Astrocyte (in vitro differentiated cells and primary cell): ENCODE measurements around the gene PTGER2. TPM values are rescaled to one million over a fixed set of nuclear protein-coding genes. Genes with fewer than 3 reads are reported as not detected.
A peak's percentile ranks its signal among the peaks of the same experiment; 100 is the strongest.

Experiments used
- DNase-seq: peaks from one replicate; pipeline ENCODE4 v3.0.0-alpha.2; 2010; ENCODE audit warnings: low read depth
- FAIRE-seq: peaks from 2 replicates; lab custom pipeline; 2011; peaks lifted over from hg19 to GRCh38; lab: Jason Lieb, UNC
- H2AFZ ChIP-seq: 2 replicates; pipeline ENCODE4 v1.6.0; 2012; ENCODE audit warnings: low read depth, low read length, inconsistent platforms
- H3K27ac ChIP-seq: 2 replicates; pipeline ENCODE4 v1.5.1; 2011; ENCODE audit warnings: low read depth, low read length, inconsistent platforms
- H3K27me3 ChIP-seq: 2 replicates; pipeline ENCODE4 v1.6.0; 2011; ENCODE audit warnings: low read length, inconsistent platforms; ENCODE audit not compliant: insufficient read depth
- H3K36me3 ChIP-seq: 2 replicates; pipeline ENCODE4 v1.5.1; 2011; ENCODE audit warnings: low read length, inconsistent platforms; ENCODE audit not compliant: insufficient read depth
- H3K4me1 ChIP-seq: 2 replicates; pipeline ENCODE4 v1.5.1; 2011; ENCODE audit warnings: low read length, inconsistent platforms; ENCODE audit not compliant: insufficient read depth
- H3K4me2 ChIP-seq: 2 replicates; pipeline ENCODE4 v1.6.0; 2012; ENCODE audit warnings: low read length, inconsistent platforms
- H3K4me3 ChIP-seq: 2 replicates; pipeline ENCODE4 v1.5.1; 2011; ENCODE audit warnings: low read depth, mild to moderate bottlenecking, low read length, inconsistent platforms; ENCODE audit not compliant: insufficient read depth
- H3K79me2 ChIP-seq: 2 replicates; pipeline ENCODE4 v1.6.0; 2012; ENCODE audit warnings: mild to moderate bottlenecking, low read length, inconsistent platforms; ENCODE audit not compliant: insufficient read depth
- H3K9ac ChIP-seq: 2 replicates; pipeline ENCODE4 v1.6.0; 2012; ENCODE audit warnings: mild to moderate bottlenecking, low read length, inconsistent platforms
- H3K9me3 ChIP-seq: 2 replicates; pipeline ENCODE4 v1.5.1; 2012; ENCODE audit warnings: low read depth, mild to moderate bottlenecking, low read length, inconsistent platforms; ENCODE audit not compliant: insufficient read depth
- H4K20me1 ChIP-seq: 2 replicates; pipeline ENCODE4 v1.6.0; 2012; ENCODE audit warnings: low read length, inconsistent platforms; ENCODE audit not compliant: insufficient read depth
- H3K27ac Mint-ChIP-seq: one replicate; pipeline ENCODE4 v1.8.0; 2021; ENCODE audit warnings: mild to moderate bottlenecking, mixed read lengths; ENCODE audit not compliant: unreplicated experiment
- H3K27me3 Mint-ChIP-seq: one replicate; pipeline ENCODE4 v1.8.0; 2021; ENCODE audit warnings: low read depth, mixed read lengths; ENCODE audit not compliant: unreplicated experiment
- H3K36me3 Mint-ChIP-seq: one replicate; pipeline ENCODE4 v1.8.0; 2021; ENCODE audit warnings: low read depth, mixed read lengths; ENCODE audit not compliant: unreplicated experiment
- H3K4me1 Mint-ChIP-seq: one replicate; pipeline ENCODE4 v1.8.0; 2021; ENCODE audit warnings: low read depth, mixed read lengths; ENCODE audit not compliant: unreplicated experiment
- H3K4me3 Mint-ChIP-seq: one replicate; pipeline ENCODE4 v1.8.0; 2021; ENCODE audit warnings: mild to moderate bottlenecking, moderate library complexity, mixed read lengths; ENCODE audit not compliant: unreplicated experiment
- H3K9me3 Mint-ChIP-seq: one replicate; pipeline ENCODE4 v1.8.0; 2021; ENCODE audit warnings: mild to moderate bottlenecking, mixed read lengths; ENCODE audit not compliant: unreplicated experiment
- EZH2 ChIP-seq: IDR thresholded peaks from 2 replicates; pipeline ENCODE4 v1.6.1; 2012; ENCODE audit warnings: mild to moderate bottlenecking, low read length, inconsistent platforms; ENCODE audit not compliant: insufficient read depth
- total RNA-seq: library from RNA; stranded (reverse); gene quantifications from 2 replicates; pipeline ENCODE4 v1.2.1, GENCODE V29; 2021
- TF ChIP-seq, protein P1 (sequence below): IDR thresholded peaks from 2 replicates; pipeline ENCODE4 v1.5.1; 2011; ENCODE audit warnings: low read depth, mild to moderate bottlenecking, inconsistent platforms, low read length, moderate library complexity; ENCODE audit not compliant: insufficient read depth

Gene PTGER2
- total RNA-seq, 1 donor from 2014 or later = not detected

DNA sequence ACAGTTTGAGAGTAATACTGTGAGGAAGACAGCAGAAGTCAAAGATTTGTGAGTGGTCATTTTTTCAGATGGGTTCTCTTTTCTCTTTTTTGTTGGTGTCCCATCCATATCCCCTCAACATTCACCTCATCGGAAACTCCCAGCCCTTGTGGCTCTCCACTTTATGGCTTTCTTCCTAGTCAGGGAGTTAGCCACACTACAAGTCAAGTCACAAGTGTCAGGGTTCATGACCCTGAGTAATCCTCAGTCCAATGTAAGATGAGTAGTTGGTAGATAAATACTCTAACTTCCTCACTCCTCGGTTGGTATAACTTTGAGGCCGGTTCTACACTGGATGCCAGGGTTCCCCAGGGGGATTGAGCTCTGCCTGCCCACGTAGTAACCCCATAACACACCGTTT, 41.4 kb downstream of the PTGER2 start:
- peak overlapping the region; percentile 84 for H3K27ac ChIP-seq
- peaks cover 36% of the 10 kb centered on the region for H3K4me1 ChIP-seq
- H3K9ac ChIP-seq = peak overlapping the region; percentile 39
- no peaks in the 10 kb centered on the region for H3K27me3 ChIP-seq
- H2AFZ ChIP-seq = peak overlapping the region; percentile 11
- Mint-ChIP-seq H3K27me3 (no peaks in the 10 kb centered on the region), H3K9me3 (no peaks in the 10 kb centered on the region), H3K4me1 (peaks cover 35% of the 10 kb centered on the region), H3K36me3 (no peaks in the 10 kb centered on the region), H3K4me3 (no peak overlapping the region), H3K27ac (peak overlapping the region; percentile 97)
- H3K9me3 ChIP-seq = no peaks in the 10 kb centered on the region
- peak overlapping the region; percentile 78 for H3K4me2 ChIP-seq
- H4K20me1 ChIP-seq = no peaks in the 10 kb centered on the region
- no peak for DNase-seq
- TF ChIP-seq, protein P1, sequence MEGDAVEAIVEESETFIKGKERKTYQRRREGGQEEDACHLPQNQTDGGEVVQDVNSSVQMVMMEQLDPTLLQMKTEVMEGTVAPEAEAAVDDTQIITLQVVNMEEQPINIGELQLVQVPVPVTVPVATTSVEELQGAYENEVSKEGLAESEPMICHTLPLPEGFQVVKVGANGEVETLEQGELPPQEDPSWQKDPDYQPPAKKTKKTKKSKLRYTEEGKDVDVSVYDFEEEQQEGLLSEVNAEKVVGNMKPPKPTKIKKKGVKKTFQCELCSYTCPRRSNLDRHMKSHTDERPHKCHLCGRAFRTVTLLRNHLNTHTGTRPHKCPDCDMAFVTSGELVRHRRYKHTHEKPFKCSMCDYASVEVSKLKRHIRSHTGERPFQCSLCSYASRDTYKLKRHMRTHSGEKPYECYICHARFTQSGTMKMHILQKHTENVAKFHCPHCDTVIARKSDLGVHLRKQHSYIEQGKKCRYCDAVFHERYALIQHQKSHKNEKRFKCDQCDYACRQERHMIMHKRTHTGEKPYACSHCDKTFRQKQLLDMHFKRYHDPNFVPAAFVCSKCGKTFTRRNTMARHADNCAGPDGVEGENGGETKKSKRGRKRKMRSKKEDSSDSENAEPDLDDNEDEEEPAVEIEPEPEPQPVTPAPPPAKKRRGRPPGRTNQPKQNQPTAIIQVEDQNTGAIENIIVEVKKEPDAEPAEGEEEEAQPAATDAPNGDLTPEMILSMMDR = no peak
- TF ChIP-seq EZH2 = no peak
- no peak for FAIRE-seq
- H3K36me3 ChIP-seq = no peaks in the 10 kb centered on the region
- H3K4me3 ChIP-seq = peak overlapping the region; percentile 6
- no peaks in the 10 kb centered on the region for H3K79me2 ChIP-seq

DNA sequence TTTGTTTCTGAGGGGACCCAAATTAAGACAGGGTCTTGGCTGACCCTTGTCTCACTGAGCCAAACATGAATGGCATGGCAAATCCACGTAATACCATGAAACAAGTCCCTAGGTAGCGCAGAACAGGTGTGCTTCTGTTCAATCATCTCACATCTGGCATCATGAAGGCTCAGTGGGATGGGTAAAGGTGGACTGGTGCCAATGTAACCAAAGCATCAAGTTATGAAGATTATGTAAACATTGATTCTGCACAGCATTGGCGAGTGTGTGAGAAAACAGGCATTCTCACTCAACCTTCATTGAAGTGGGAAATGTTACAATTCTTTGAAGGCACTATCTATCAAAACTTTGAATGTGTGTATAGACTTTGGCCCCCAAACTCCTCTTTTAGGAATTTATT, 41.9 kb downstream of the PTGER2 start:
- FAIRE-seq = no peak
- H2AFZ ChIP-seq = no peak overlapping the region
- peak overlapping the region; percentile 97 for H3K27ac Mint-ChIP-seq
- no peak for TF ChIP-seq EZH2
- TF ChIP-seq, protein P1 = no peak
- H3K4me1 Mint-ChIP-seq = peaks cover 33% of the 10 kb centered on the region
- no peak for DNase-seq
- no peaks in the 10 kb centered on the region for H3K79me2 ChIP-seq
- H3K27me3 Mint-ChIP-seq = no peaks in the 10 kb centered on the region
- H3K9ac ChIP-seq = no peak overlapping the region
- no peak overlapping the region for H3K4me3 ChIP-seq
- peak overlapping the region; percentile 78 for H3K4me2 ChIP-seq
- H3K36me3 Mint-ChIP-seq = no peaks in the 10 kb centered on the region
- H3K27ac ChIP-seq = peak overlapping the region; percentile 84
- H3K9me3 ChIP-seq = no peaks in the 10 kb centered on the region
- no peaks in the 10 kb centered on the region for H4K20me1 ChIP-seq
- peaks cover 32% of the 10 kb centered on the region for H3K4me1 ChIP-seq
- no peaks in the 10 kb centered on the region for H3K9me3 Mint-ChIP-seq
- H3K36me3 ChIP-seq = no peaks in the 10 kb centered on the region
- no peak overlapping the region for H3K4me3 Mint-ChIP-seq
- no peaks in the 10 kb centered on the region for H3K27me3 ChIP-seq

DNA sequence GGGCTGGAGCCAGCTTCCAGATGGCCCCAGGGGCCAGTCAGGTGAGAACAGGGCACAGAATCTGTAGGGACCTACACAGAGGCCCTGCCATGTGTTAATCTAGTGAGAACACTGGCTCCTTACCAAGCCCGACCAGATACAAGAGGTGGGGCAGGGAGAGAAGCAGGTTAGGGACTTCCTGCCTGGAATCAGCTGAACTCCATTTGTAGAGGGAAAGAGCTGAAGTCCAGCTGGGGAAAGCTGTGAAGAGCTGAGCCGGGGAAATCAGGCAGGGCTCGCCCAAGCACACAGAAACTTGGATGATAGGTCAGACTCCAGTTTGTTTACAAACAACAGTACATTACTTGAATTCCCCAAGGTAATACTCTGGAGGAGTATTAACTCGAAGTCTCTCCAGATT, 46.7 kb downstream of the PTGER2 start:
- H3K4me3 ChIP-seq = no peak overlapping the region
- no peaks in the 10 kb centered on the region for H3K9me3 ChIP-seq
- H3K36me3 ChIP-seq = no peaks in the 10 kb centered on the region
- no peak overlapping the region for H3K27ac Mint-ChIP-seq
- peaks cover 3% of the 10 kb centered on the region for H3K4me1 Mint-ChIP-seq
- no peak overlapping the region for H3K27ac ChIP-seq
- no peaks in the 10 kb centered on the region for H3K9me3 Mint-ChIP-seq
- no peak overlapping the region for H3K9ac ChIP-seq
- H3K79me2 ChIP-seq = no peaks in the 10 kb centered on the region
- no peak overlapping the region for H3K4me3 Mint-ChIP-seq
- H3K4me1 ChIP-seq = peaks cover 11% of the 10 kb centered on the region
- peaks cover 1% of the 10 kb centered on the region for H3K27me3 Mint-ChIP-seq
- H4K20me1 ChIP-seq = no peaks in the 10 kb centered on the region
- no peaks in the 10 kb centered on the region for H3K36me3 Mint-ChIP-seq
- DNase-seq (no peak), FAIRE-seq (no peak)
- no peaks in the 10 kb centered on the region for H3K27me3 ChIP-seq
- H3K4me2 ChIP-seq = no peak overlapping the region
- TF ChIP-seq EZH2 = no peak
- TF ChIP-seq, protein P1 = no peak
- H2AFZ ChIP-seq = peak overlapping the region; percentile 9
